Psoas muscle (tissue), 8 donors: Measurements from ENCODE around the gene KLK5. TPM values are rescaled to one million over a fixed set of nuclear protein-coding genes. Genes with fewer than 3 reads are reported as not detected.

ENCODE experiments used
- ATAC-seq, 4 donors: fragments of 200-7000 bp; cut with Tn5 transposase; one replicate each; pipeline ENCODE4 v1.9.1; 2020; ENCODE audit warnings: moderate library complexity in 3 of 4, mild to moderate bottlenecking in 2 of 4
- DNase-seq, 2 donors: peaks; one replicate each; pipeline ENCODE4 v3.0.0-alpha.2; 2020
- H3K27ac ChIP-seq: fragments of 200-600 bp; one replicate; pipeline ENCODE4 v1.8.0; 2022
- H3K27me3 ChIP-seq, 3 donors: fragments of 200-600 bp in 1 of 3; one replicate each; pipeline versions ENCODE4 v1.6.1 to v1.8.0; 2013 to 2022; ENCODE audit warnings: low read length in 2 of 3, mild to moderate bottlenecking in 2 of 3, moderate library complexity in 1 of 3; ENCODE audit not compliant: insufficient read depth in 3 of 3
- H3K36me3 ChIP-seq, 2 donors: fragments of 200-600 bp in 1 of 2; one replicate each; pipeline versions ENCODE4 v1.6.1 to v1.8.0; 2013 to 2022; ENCODE audit warnings: low read depth in 1 of 2, mild to moderate bottlenecking in 1 of 2, moderate library complexity in 1 of 2; ENCODE audit not compliant: insufficient read depth in 1 of 2
- H3K4me1 ChIP-seq: fragments of 200-600 bp; one replicate; pipeline ENCODE4 v1.8.0; 2022
- H3K4me3 ChIP-seq: fragments of 200-600 bp; one replicate; pipeline ENCODE4 v1.8.0; 2022; ENCODE audit warnings: mild to moderate bottlenecking
- H3K9me3 ChIP-seq: fragments of 200-600 bp; one replicate; pipeline ENCODE4 v1.8.0; 2022
- CTCF ChIP-seq: fragments of 200-600 bp; IDR thresholded peaks from one replicate; pipeline ENCODE4 v1.8.0; 2022; ENCODE audit warnings: antibody characterized with exemption
- WGBS, 3 donors: extraction: QIAGEN DNeasy Blood & Tissue Kit; methylation state at CpG; one replicate each; pipeline versions ENCODE4 v1.1.6 to v1.1.7; 2013; 5-methylcytosine and 5-hydroxymethylcytosine counted together
- intact Hi-C, 2 donors: fragments of 100-400 bp; cut with DNase I; formaldehyde crosslinking; loops; one replicate each; pipeline versions ENCODE4 v1.11.0 to v1.14.2; 2022
- polyA plus RNA-seq, 3 donors: library from polyadenylated mRNA; stranded (reverse); fragments of 200-250 nt; gene quantifications; one replicate each; pipeline ENCODE4 v1.2.3, GENCODE V29; 2013
- total RNA-seq, 4 donors: library from RNA; stranded (reverse); fragmentation: NEBNext Ultra II Directional in 2 of 4; extraction: Animal tissue kit (Norgen Biotek cat#: 25700) in 2 of 4; gene quantifications; one replicate each; pipeline versions ENCODE4 v1.2.1 to v1.2.4, GENCODE V29; 2021 to 2023
- donor health status: healthy with polysubstance abuse.
- donor health status: DM: no; HTN: no; CAD: no; lungs with moderate emphysema.
- donor health status: Bipolar disorder and iron deficiency.
- donor health status: healthy.
- donor health status: DM: yes; HTN: yes; CAD: no.
- donor health status: DM: no; HTN: no; CAD: no.
- donor health status: DM: no; HTN: no; CAD: no.
- donor health status: DM: yes; HTN: yes; CAD: no.

The KLK5 gene
- total and polyA plus RNA-seq, 7 donors, result 0.05 TPM; not detected in 6

- H3K27me3 ChIP-seq, result no peaks in the 10 kb centered on the region
- H3K27ac ChIP-seq, result no peak overlapping the region
- intact Hi-C loops, result no loop called here
- no peak for TF ChIP-seq CTCF
- DNase-seq, result no peak
- no peaks in the 10 kb centered on the region for H3K4me1 ChIP-seq
- H3K4me3 ChIP-seq, result no peak overlapping the region
- H3K36me3 ChIP-seq, result no peaks in the 10 kb centered on the region
- no peaks in the 10 kb centered on the region for H3K9me3 ChIP-seq
- ATAC-seq, result no peak
- WGBS, 3 donors, result 59 to 64% (median 60%) methylated on average over 10 of the region's 10 CpGs
Measured at GRCh38 chr19:50894478-50895356, 58.1 kb downstream of the KLK5 start.

Other genes with a start within 250 kb of the KLK5 start
- 1 to 10 TPM in 1 of 4 donors, under 1 TPM in 2, not detected in 1; 0.39 to 1.3 (median 0.83) TPM for gene SHANK1, start 233.2 kb downstream of the KLK5 start, total RNA-seq
- gene SHANK1, start 233.2 kb downstream of the KLK5 start, polyA plus RNA-seq, result under 1 TPM in 2 of 3 donors, not detected in 1; 0.14 to 0.16 TPM
- gene CLEC11A, start 229.7 kb downstream of the KLK5 start, total RNA-seq, result 1 to 10 TPM; 1.6 to 4.5 (median 1.8) TPM
- gene CLEC11A, start 229.7 kb downstream of the KLK5 start, polyA plus RNA-seq, result 1 to 10 TPM in 1 of 3 donors, under 1 TPM in 2; 0.83 to 4.0 (median 0.83) TPM
- gene GPR32, start 182.6 kb downstream of the KLK5 start, total RNA-seq, result not detected
- gene GPR32, start 182.6 kb downstream of the KLK5 start, polyA plus RNA-seq, result not detected
- gene ACP4, start 162.6 kb downstream of the KLK5 start, total RNA-seq, result not detected
- not detected for gene ACP4, start 162.6 kb downstream of the KLK5 start, polyA plus RNA-seq
- under 1 TPM in 2 of 4 donors, not detected in 2; 0.32 to 0.34 TPM for gene KLK1, start 129.3 kb downstream of the KLK5 start, total RNA-seq
- under 1 TPM in 2 of 3 donors, not detected in 1; 0.08 to 0.48 TPM for gene KLK1, start 129.3 kb downstream of the KLK5 start, polyA plus RNA-seq
- gene KLK15, start 119.5 kb downstream of the KLK5 start, total RNA-seq, result not detected
- not detected for gene KLK15, start 119.5 kb downstream of the KLK5 start, polyA plus RNA-seq
- not detected for gene KLK3, start 98.1 kb downstream of the KLK5 start, total RNA-seq
- not detected for gene KLK3, start 98.1 kb downstream of the KLK5 start, polyA plus RNA-seq
- not detected for gene KLK2, start 79.6 kb downstream of the KLK5 start, total RNA-seq
- not detected for gene KLK2, start 79.6 kb downstream of the KLK5 start, polyA plus RNA-seq
- not detected for gene KLK4, start 41.6 kb downstream of the KLK5 start, total RNA-seq
- not detected for gene KLK4, start 41.6 kb downstream of the KLK5 start, polyA plus RNA-seq
- gene KLK6, start 16.6 kb upstream of the KLK5 start, total RNA-seq, result not detected
- gene KLK6, start 16.6 kb upstream of the KLK5 start, polyA plus RNA-seq, result under 1 TPM in 1 of 3 donors, not detected in 2; 0.04 TPM
- not detected for gene KLK7, start 30.9 kb upstream of the KLK5 start, total RNA-seq
- gene KLK7, start 30.9 kb upstream of the KLK5 start, polyA plus RNA-seq, result not detected
- not detected for gene KLK8, start 48.6 kb upstream of the KLK5 start, total RNA-seq
- under 1 TPM in 2 of 3 donors, not detected in 1; 0.09 to 0.76 TPM for gene KLK8, start 48.6 kb upstream of the KLK5 start, polyA plus RNA-seq
- not detected for gene KLK10, start 66.7 kb upstream of the KLK5 start, total RNA-seq
- under 1 TPM; 0.04 to 0.16 (median 0.04) TPM for gene KLK10, start 66.7 kb upstream of the KLK5 start, polyA plus RNA-seq
- gene KLK11, start 73.6 kb upstream of the KLK5 start, total RNA-seq, result under 1 TPM in 3 of 4 donors, not detected in 1; 0.19 to 0.52 (median 0.24) TPM
- gene KLK11, start 73.6 kb upstream of the KLK5 start, polyA plus RNA-seq, result under 1 TPM; 0.13 to 0.20 (median 0.17) TPM
- gene KLK12, start 82.0 kb upstream of the KLK5 start, total RNA-seq, result not detected
- gene KLK12, start 82.0 kb upstream of the KLK5 start, polyA plus RNA-seq, result not detected
- gene KLK13, start 112.1 kb upstream of the KLK5 start, total RNA-seq, result not detected
- under 1 TPM in 1 of 3 donors, not detected in 2; 0.18 TPM for gene KLK13, start 112.1 kb upstream of the KLK5 start, polyA plus RNA-seq
- gene KLK14, start 129.8 kb upstream of the KLK5 start, total RNA-seq, result not detected
- under 1 TPM in 1 of 3 donors, not detected in 2; 0.20 TPM for gene KLK14, start 129.8 kb upstream of the KLK5 start, polyA plus RNA-seq
- 1 to 10 TPM; 4.9 to 9.1 (median 6.0) TPM for gene CTU1, start 155.4 kb upstream of the KLK5 start, total RNA-seq
- gene CTU1, start 155.4 kb upstream of the KLK5 start, polyA plus RNA-seq, result 1 to 10 TPM; 1.4 to 7.5 (median 2.1) TPM
- gene SIGLEC9, start 171.9 kb upstream of the KLK5 start, total RNA-seq, result 1 to 10 TPM in 3 of 4 donors, under 1 TPM in 1; 0.73 to 2.2 (median 1.8) TPM
- gene SIGLEC9, start 171.9 kb upstream of the KLK5 start, polyA plus RNA-seq, result under 1 TPM; 0.24 to 0.69 (median 0.25) TPM
- gene SIGLEC7, start 189.3 kb upstream of the KLK5 start, total RNA-seq, result under 1 TPM; 0.38 to 0.82 (median 0.50) TPM
- under 1 TPM in 2 of 3 donors, not detected in 1; 0.08 to 0.60 TPM for gene SIGLEC7, start 189.3 kb upstream of the KLK5 start, polyA plus RNA-seq